Erythroblast (primary cell): Measurements from ENCODE around the gene LMO1.

Experiments
- DNase-seq, 2 experiments: peaks; one replicate each; lab custom pipeline; 2025; lab: John Stamatoyannopoulos, UW
- GATA1 ChIP-seq: IDR thresholded peaks from 2 replicates; pipeline ENCODE4 v1.6.1; 2011; ENCODE audit warnings: low read depth, mild to moderate bottlenecking, control low read depth, low read length, moderate library complexity
- POLR2A ChIP-seq: IDR thresholded peaks from 2 replicates; pipeline ENCODE4 v1.6.1; 2011; ENCODE audit warnings: mild to moderate bottlenecking, low read length

The LMO1 gene

GRCh38 chr11:8265681-8266241 lies 2.1 kb upstream of the LMO1 start:
- DNase-seq, result no peak
- TF ChIP-seq POLR2A (no peak), GATA1 (no peak)

GRCh38 chr11:8263109-8263768 lies 439 bp downstream of the LMO1 start:
- DNase-seq, result no peak

GRCh38 chr11:8262552-8263108 lies 1.0 kb downstream of the LMO1 start:
- TF ChIP-seq POLR2A (no peak), GATA1 (no peak)
- no peak for DNase-seq

More at GRCh38 chr11:8263109-8263768, 439 bp downstream of the LMO1 start:
- TF ChIP-seq GATA1 (no peak), POLR2A (no peak)

GRCh38 chr11:8261921-8262551 lies 1.6 kb downstream of the LMO1 start:
- no peak for TF ChIP-seq POLR2A
- TF ChIP-seq GATA1, result no peak

GRCh38 chr11:8261291-8261690 lies 2.4 kb downstream of the LMO1 start:
- no peak for DNase-seq
- TF ChIP-seq POLR2A (no peak), GATA1 (no peak)

More at GRCh38 chr11:8261921-8262551, 1.6 kb downstream of the LMO1 start:
- DNase-seq, result no peak

GRCh38 chr11:8260202-8260966 lies 3.3 kb downstream of the LMO1 start:
- DNase-seq, result no peak

GRCh38 chr11:8259306-8259959 lies 4.2 kb downstream of the LMO1 start:
- TF ChIP-seq POLR2A, result no peak
- TF ChIP-seq GATA1, result no peak
- DNase-seq, result no peak

More at GRCh38 chr11:8260202-8260966, 3.3 kb downstream of the LMO1 start:
- TF ChIP-seq POLR2A, result no peak

GRCh38 chr11:8258784-8259183 lies 4.9 kb downstream of the LMO1 start:
- no peak for DNase-seq
- TF ChIP-seq POLR2A (no peak), GATA1 (no peak)

GRCh38 chr11:8258289-8258688 lies 5.4 kb downstream of the LMO1 start:
- no peak for DNase-seq

GRCh38 chr11:8257003-8257664 lies 6.5 kb downstream of the LMO1 start:
- no peak for TF ChIP-seq POLR2A
- no peak for TF ChIP-seq GATA1
- DNase-seq, result no peak

More at GRCh38 chr11:8258289-8258688, 5.4 kb downstream of the LMO1 start:
- no peak for TF ChIP-seq GATA1
- no peak for TF ChIP-seq POLR2A

- no peak for DNase-seq
- TF ChIP-seq POLR2A (no peak), GATA1 (no peak)
These were observed 7.2 kb downstream of the LMO1 start for GRCh38 chr11:8256271-8257002.

GRCh38 chr11:8253566-8253965 lies 10.1 kb downstream of the LMO1 start:
- no peak for TF ChIP-seq POLR2A
- no peak for TF ChIP-seq GATA1
- DNase-seq, result no peak

GRCh38 chr11:8252946-8253345 lies 10.7 kb downstream of the LMO1 start:
- DNase-seq, result no peak
- TF ChIP-seq POLR2A (no peak), GATA1 (no peak)
